ENCODE measurements around the gene SRRM3. TPM values are rescaled to one million over a fixed set of nuclear protein-coding genes. Genes with fewer than 3 reads are reported as not detected.
A peak's percentile ranks its signal among the peaks of the same experiment; 100 is the strongest.

The SRRM3 gene
- total and polyA plus RNA-seq, 9 of the 15 experiments (the other 6 are each of a cell fraction or from before 2014, with no cell fraction given), result 0.04 to 0.91 (median 0.46) TPM; not detected in 2

DNA sequence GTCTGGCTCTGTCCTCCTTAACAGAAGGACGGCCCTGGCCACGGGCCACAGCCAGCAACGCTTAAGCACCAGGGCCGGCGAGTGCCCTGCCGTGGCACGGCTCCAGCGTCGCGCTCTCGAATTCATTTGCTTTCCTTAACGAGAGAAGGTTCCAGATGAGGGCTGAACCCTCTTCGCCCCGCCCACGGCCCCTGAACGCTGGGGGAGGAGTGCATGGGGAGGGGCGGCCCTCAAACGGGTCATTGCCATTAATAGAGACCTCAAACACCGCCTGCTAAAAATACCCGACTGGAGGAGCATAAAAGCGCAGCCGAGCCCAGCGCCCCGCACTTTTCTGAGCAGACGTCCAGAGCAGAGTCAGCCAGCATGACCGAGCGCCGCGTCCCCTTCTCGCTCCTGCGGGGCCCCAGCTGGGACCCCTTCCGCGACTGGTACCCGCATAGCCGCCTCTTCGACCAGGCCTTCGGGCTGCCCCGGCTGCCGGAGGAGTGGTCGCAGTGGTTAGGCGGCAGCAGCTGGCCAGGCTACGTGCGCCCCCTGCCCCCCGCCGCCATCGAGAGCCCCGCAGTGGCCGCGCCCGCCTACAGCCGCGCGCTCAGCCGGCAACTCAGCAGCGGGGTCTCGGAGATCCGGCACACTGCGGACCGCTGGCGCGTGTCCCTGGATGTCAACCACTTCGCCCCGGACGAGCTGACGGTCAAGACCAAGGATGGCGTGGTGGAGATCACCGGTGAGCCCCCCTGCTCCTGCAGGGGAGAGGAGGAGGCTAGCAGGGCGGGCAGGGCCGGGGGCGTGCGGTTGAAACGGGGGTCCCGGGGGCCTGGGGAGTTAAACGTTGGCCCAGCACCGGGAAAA is 100.9 kb downstream of the SRRM3 start, which contains the start of gene HSPB1 (continued):
- peak; percentile 56 for TF ChIP-seq RNF2 (IDR thresholded peaks at IDR 0.05)
- TF ChIP-seq CTBP1 (IDR thresholded peaks at IDR 0.05; ENCODE audit: borderline replicate concordance), result peak; percentile 81; the same call in 1 of the 2 replicates
- TF ChIP-seq, protein P1, sequence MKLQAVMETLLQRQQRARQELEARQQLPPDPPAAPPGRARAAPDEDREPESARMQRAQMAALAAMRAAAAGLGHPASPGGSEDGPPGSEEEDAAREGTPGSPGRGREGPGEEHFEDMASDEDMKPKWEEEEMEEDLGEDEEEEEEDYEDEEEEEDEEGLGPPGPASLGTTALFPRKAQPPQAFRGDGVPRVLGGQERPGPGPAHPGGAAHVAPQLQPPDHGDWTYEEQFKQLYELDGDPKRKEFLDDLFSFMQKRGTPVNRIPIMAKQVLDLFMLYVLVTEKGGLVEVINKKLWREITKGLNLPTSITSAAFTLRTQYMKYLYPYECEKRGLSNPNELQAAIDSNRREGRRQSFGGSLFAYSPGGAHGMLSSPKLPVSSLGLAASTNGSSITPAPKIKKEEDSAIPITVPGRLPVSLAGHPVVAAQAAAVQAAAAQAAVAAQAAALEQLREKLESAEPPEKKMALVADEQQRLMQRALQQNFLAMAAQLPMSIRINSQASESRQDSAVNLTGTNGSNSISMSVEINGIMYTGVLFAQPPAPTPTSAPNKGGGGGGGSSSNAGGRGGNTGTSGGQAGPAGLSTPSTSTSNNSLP (IDR thresholded peaks at IDR 0.05; ENCODE audit: borderline replicate concordance, low read depth, low read length), result no peak
- TF ChIP-seq NFE2 (IDR thresholded peaks at IDR 0.05; ENCODE audit: low read depth), result no peak; the same call in 1 of the 2 replicates
- TF ChIP-seq, protein P2, sequence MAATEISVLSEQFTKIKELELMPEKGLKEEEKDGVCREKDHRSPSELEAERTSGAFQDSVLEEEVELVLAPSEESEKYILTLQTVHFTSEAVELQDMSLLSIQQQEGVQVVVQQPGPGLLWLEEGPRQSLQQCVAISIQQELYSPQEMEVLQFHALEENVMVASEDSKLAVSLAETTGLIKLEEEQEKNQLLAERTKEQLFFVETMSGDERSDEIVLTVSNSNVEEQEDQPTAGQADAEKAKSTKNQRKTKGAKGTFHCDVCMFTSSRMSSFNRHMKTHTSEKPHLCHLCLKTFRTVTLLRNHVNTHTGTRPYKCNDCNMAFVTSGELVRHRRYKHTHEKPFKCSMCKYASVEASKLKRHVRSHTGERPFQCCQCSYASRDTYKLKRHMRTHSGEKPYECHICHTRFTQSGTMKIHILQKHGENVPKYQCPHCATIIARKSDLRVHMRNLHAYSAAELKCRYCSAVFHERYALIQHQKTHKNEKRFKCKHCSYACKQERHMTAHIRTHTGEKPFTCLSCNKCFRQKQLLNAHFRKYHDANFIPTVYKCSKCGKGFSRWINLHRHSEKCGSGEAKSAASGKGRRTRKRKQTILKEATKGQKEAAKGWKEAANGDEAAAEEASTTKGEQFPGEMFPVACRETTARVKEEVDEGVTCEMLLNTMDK (IDR thresholded peaks at IDR 0.05; ENCODE audit: borderline replicate concordance, insufficient read depth, low read depth, low read length, poor library complexity, severe bottlenecking), result no peak
- no peak for TF ChIP-seq PURB (CRISPR knock-in tag; IDR thresholded peaks at IDR 0.05; ENCODE audit: low read depth)
- no peak for TF ChIP-seq ZNF316 (IDR thresholded peaks at IDR 0.05)
- TF ChIP-seq SNIP1 (IDR thresholded peaks at IDR 0.05; ENCODE audit: low read depth), result no peak
- TF ChIP-seq ZNF143 (CRISPR knock-in tag; IDR thresholded peaks at IDR 0.05), result no peak
- peak; percentile 91 for TF ChIP-seq ZSCAN29 (IDR thresholded peaks at IDR 0.05)
- TF ChIP-seq POLR2G (IDR thresholded peaks at IDR 0.05; ENCODE audit: low read depth, low read length), result peak; percentile 99
- TF ChIP-seq FIP1L1 (IDR thresholded peaks at IDR 0.05; ENCODE audit: low read depth, low read length, poor library complexity, severe bottlenecking), result peak; percentile 92
- no peak for TF ChIP-seq ATF1 (CRISPR knock-in tag; IDR thresholded peaks at IDR 0.05)
- TF ChIP-seq ATF1 (tag; IDR thresholded peaks at IDR 0.05), result peak; percentile 52
- TF ChIP-seq, protein P3, sequence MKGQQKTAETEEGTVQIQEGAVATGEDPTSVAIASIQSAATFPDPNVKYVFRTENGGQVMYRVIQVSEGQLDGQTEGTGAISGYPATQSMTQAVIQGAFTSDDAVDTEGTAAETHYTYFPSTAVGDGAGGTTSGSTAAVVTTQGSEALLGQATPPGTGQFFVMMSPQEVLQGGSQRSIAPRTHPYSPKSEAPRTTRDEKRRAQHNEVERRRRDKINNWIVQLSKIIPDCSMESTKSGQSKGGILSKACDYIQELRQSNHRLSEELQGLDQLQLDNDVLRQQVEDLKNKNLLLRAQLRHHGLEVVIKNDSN (CRISPR knock-in tag; IDR thresholded peaks at IDR 0.05), result no peak
- no peak for TF ChIP-seq GABPB2 (CRISPR knock-in tag; conservative IDR thresholded peaks at IDR 0.05)
- TF ChIP-seq NR3C1 (CRISPR knock-in tag; IDR thresholded peaks at IDR 0.05), result peak; percentile 74; the same call in 1 of the 2 replicates
- TF ChIP-seq SMARCC2 (IDR thresholded peaks at IDR 0.05; ENCODE audit: low read depth), result 0 out of 2 replicates have a peak, but pooled peaks have one; percentile 25
- peak; percentile 73; the same call in 1 of the 2 replicates for TF ChIP-seq ERF (CRISPR knock-in tag; IDR thresholded peaks at IDR 0.05)
- TF ChIP-seq FOXK2 (conservative IDR thresholded peaks at IDR 0.05 in 1 of 2, IDR thresholded peaks at IDR 0.05 in 1 of 2; ENCODE audit: low read depth in 2 of 2), result 0 out of 4 replicates have a peak, but pooled peaks of 1 of the 2 experiments have one; percentile 12
- no peak; the same call in 1 of the 2 replicates for TF ChIP-seq SMARCA4 (IDR thresholded peaks at IDR 0.05)
- TF ChIP-seq CBFB (CRISPR knock-in tag; IDR thresholded peaks at IDR 0.05), result no peak; the same call in 1 of the 2 replicates
- TF ChIP-seq GABPB1 (CRISPR knock-in tag; IDR thresholded peaks at IDR 0.05), result no peak; the same call in 1 of the 2 replicates
- TF ChIP-seq PML (IDR thresholded peaks at IDR 0.05; ENCODE audit: low read length), result peak; percentile 69; the same call in 1 of the 2 replicates
- TF ChIP-seq HDGF (IDR thresholded peaks at IDR 0.05), result peak; percentile 67; the same call in 1 of the 2 replicates
- TF ChIP-seq RFX7 (CRISPR knock-in tag; IDR thresholded peaks at IDR 0.05), result no peak
- peak; percentile 94 for TF ChIP-seq MEF2A (IDR thresholded peaks at IDR 0.05; ENCODE audit: control insufficient read depth, low read depth, low read length)

Measured in K562 (cell line).